Ectodermal cell (in vitro differentiated cells): ENCODE results near the gene CFD.
"Not testable (repeated sequence)": the region's sequence is repeated elsewhere in the genome, so short reads cannot be mapped to it uniquely, and the experiment has no call there.

Experiments
- H3K27ac ChIP-seq: 2 replicates; pipeline ENCODE4 v1.7.0; 2013; ENCODE audit warnings: mild to moderate bottlenecking, low read depth, low read length; ENCODE audit not compliant: insufficient read depth, poor library complexity, severe bottlenecking
- H3K27me3 ChIP-seq: 2 replicates; pipeline ENCODE4 v1.7.0; 2013; ENCODE audit warnings: mild to moderate bottlenecking, low read length; ENCODE audit not compliant: insufficient read depth, control insufficient read depth, poor library complexity, severe bottlenecking
- H3K36me3 ChIP-seq: one replicate; pipeline ENCODE4 v1.7.0; 2013; ENCODE audit warnings: low read length; ENCODE audit not compliant: control insufficient read depth, insufficient read depth
- H3K4me1 ChIP-seq: one replicate; pipeline ENCODE4 v1.7.0; 2013; ENCODE audit warnings: low read length; ENCODE audit not compliant: control insufficient read depth, insufficient read depth
- H3K4me3 ChIP-seq: 2 replicates; pipeline ENCODE4 v1.7.0; 2013; ENCODE audit warnings: low read depth, low read length, control low read depth; ENCODE audit not compliant: insufficient read depth
- H3K9me3 ChIP-seq: 2 replicates; pipeline ENCODE4 v1.7.0; 2013; ENCODE audit warnings: mild to moderate bottlenecking, low read length, moderate library complexity; ENCODE audit not compliant: control insufficient read depth
- WGBS, 2 experiments: methylation state at CpG; one replicate each; pipeline ENCODE4 v1.1.7; 2013; ENCODE audit warnings: missing lambda C conversion rate in 2 of 2; 5-methylcytosine and 5-hydroxymethylcytosine counted together

CFD gene

DNA sequence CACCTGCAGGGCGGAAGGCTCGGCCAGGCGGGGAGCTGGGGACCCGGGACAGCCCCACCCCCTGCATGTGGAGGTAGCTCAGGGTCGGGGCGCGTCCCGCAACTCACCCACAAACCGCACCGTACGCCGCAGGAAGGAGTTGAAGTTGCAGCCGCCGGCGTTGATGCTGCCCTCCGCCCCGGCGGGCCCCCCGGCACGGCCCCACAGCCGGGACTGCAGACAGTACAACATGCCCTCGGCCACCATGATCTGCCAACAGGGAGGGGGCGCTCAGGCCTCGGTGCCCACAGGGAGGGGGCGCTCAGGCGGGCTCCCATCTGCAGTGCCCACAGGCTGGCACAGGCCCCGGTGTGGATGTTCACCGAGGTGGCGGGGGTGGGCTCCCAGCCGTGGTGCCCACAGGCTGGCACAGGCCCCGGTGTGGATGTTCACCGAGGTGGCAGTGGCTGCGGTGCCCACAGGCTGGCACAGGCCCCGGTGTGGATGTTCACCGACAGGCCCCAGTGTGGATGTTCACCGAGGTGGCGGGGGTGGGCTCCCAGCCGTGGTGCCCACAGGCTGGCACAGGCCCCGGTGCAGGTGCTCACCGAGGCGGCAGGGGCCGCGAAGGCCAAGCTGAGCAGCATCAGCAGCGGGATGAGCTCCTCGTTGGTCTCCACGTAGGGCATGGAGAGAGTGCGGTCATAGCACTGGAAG is 44.2 kb upstream of the CFD start:
- peaks cover 30% of the 10 kb centered on the region for H3K36me3 ChIP-seq
- H3K27ac ChIP-seq, result no peak overlapping the region
- no peaks in the 10 kb centered on the region for H3K9me3 ChIP-seq
- WGBS, 2 experiments, result 96% methylated on average over 47 of the region's 47 CpGs
- H3K27me3 ChIP-seq, result no peaks in the 10 kb centered on the region
- no peaks in the 10 kb centered on the region for H3K4me1 ChIP-seq
- no peak overlapping the region for H3K4me3 ChIP-seq

DNA sequence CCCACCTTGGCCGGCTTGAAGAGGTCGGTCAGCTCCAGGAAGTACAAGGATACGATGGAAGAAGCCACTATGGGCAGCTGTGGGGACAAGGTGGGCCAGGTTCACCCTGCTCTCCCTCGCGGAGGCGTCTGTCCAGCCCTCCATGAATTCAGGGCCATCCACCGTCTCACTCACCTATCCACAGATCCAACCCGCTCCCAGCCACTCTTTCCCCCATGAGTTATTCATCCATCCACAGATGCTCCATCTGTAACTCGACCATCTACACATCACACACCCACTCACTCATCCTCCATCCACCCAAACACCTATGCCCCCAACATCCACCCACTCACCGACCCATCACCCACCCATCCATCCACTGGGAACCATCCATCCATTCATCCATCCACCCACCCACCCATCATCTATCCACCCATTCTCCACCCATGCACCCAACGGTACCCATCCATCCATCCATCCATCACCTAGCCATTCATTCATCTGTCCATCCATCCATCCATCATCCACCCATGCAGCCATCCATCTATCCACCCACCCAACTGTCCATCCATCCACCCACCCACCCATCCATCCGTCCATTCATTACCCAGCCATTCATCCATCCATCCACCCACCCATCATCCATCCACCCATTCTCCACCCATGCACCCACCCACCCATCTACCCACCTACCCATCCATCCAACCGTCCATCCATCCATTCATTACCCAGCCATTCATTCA is 43.5 kb upstream of the CFD start:
- Histone ChIP-seq H3K9me3 (no peaks in the 10 kb centered on the region), H3K4me3 (no peak overlapping the region), H3K27ac (no peak overlapping the region), H3K4me1 (no peaks in the 10 kb centered on the region), H3K27me3 (no peaks in the 10 kb centered on the region), H3K36me3 (peaks cover 23% of the 10 kb centered on the region)
- WGBS, 2 experiments, result 94% methylated on average over 13 of the region's 13 CpGs

DNA sequence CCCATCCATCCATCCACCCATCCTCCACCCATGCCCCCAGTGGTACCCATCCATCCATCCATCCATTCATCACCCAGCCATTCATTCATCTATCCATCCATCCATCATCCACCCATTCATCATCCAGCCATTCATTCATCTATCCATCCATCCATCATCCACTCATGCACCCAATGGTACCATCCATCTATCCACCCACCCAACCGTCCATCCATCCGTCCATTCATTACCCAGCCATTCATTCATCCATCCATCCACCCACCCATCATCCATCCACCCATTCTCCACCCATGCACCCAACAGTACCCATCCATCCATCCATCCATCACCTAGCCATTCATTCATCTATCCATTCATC is 43.0 kb upstream of the CFD start:
- Histone ChIP-seq H3K4me1 (no peaks in the 10 kb centered on the region), H3K4me3 (no peak overlapping the region), H3K36me3 (peaks cover 17% of the 10 kb centered on the region), H3K9me3 (no peaks in the 10 kb centered on the region), H3K27ac (no peak overlapping the region), H3K27me3 (no peaks in the 10 kb centered on the region)
- 90 to 92% methylated on average over 2 of the region's 2 CpGs for WGBS, 2 experiments

DNA sequence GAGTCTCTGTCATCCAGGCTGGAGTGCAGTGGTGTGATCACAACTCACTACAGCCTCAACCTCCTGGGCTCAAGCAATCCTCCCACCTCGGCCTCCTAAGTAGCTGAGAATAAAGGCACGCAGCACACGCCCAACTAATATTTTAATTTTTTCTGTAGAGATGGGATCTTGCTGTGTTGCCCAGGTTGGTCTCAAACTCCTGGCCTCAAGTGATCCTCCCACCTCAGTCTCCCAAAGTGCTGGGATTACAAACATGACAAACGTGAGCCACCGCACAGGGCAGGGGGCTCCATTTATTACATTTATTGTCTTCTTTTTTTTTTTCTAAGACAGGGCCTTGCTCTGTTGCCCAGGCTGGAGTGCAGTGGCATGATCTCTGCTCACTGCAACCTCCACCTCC is 39.3 kb upstream of the CFD start:
- not testable (repeated sequence) for H3K9me3 ChIP-seq, H3K36me3 ChIP-seq, H3K4me3 ChIP-seq, H3K27ac ChIP-seq, H3K27me3 ChIP-seq, H3K4me1 ChIP-seq
- 91 to 93% methylated on average over 5 of the region's 5 CpGs for WGBS, 2 experiments

DNA sequence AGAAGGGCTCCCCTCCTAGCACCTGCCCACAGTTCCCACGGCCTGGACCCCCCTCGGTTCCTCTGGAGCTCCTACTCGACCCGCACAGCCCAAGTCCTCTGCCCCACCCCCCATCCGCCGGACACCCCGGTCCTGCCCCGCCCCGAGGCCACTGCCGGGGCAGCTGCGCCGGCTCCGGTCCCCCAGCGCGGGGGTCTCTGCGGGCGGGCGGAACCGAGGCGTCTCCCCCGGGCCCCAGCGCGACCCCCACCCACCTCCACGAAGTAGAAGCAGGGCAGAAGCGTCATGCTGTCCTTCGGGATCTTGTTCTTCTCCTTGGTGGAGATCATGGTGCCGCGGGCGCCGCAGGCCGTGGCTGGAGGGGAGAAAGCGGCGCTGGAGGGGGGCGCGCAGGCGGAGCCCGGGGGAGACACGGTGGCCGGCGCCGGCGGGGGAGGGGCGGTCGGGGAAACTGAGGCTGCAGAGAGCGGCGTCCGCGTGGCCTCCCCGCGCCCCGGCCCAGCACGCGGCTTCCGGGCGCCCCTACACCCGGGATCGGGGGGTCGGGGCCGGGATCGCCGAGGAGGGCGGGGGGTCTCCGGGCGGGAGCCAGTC is 38.1 kb upstream of the CFD start:
- H3K27ac ChIP-seq, result peak overlapping the region; percentile 22
- no peaks in the 10 kb centered on the region for H3K27me3 ChIP-seq
- H3K9me3 ChIP-seq, result no peaks in the 10 kb centered on the region
- peaks cover 8% of the 10 kb centered on the region for H3K4me1 ChIP-seq
- H3K4me3 ChIP-seq, result peak overlapping the region; percentile 63
- no peaks in the 10 kb centered on the region for H3K36me3 ChIP-seq
- WGBS, 2 experiments, result 1 to 2% methylated on average over 64 of the region's 64 CpGs

DNA sequence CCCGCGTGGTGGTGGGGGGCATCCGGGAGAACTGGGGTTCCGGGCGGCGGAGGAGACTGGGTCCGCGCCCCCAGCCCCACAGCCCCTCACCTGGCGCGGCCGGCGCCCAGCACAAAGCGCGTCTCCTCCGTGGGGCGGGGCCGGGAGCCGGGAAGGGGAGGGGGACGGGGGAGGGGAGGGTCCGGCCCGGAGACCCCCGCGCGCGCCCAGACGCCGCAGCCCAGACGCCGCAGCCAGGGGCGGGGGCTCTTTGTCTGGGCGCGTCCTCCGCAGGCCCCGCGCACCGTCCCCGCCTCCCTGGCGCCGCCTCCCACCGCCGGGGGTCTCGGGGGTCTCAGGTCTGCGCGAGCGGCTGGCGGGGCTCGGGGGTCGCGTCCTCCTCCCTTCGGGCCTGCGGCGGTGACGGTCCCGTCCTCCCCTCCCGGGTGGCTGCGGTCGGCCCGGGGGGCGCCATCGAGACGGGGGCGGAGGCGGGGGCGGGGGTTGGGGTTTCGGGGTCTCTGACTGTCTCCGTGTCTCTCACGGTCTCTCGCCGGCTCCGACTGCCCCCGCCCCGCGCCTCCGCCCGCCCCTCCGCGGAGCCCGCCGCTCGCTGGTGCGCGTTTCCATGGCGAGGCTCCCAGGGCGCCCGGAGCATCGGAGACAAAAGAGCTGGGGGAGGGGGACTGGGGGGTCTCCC is 37.5 kb upstream of the CFD start, which contains the start of gene PLPPR3:
Gene PLPPR3 (minus strand): TSS at position 131 of the 679 bp plus-strand sequence. CDS start 396 bp downstream, outside the sequence.
- H3K27ac ChIP-seq, result peak within 1 kb of the TSS; percentile 76
- no peaks in the 10 kb centered on the region for H3K9me3 ChIP-seq
- no peaks in the 10 kb centered on the region for H3K36me3 ChIP-seq
- WGBS, 2 experiments, result 0% methylated on average over 86 of the region's 86 CpGs
- peak within 1 kb of the TSS; percentile 63 for H3K4me3 ChIP-seq
- no peaks in the 10 kb centered on the region for H3K27me3 ChIP-seq
- peaks cover 8% of the 10 kb centered on the region for H3K4me1 ChIP-seq

DNA sequence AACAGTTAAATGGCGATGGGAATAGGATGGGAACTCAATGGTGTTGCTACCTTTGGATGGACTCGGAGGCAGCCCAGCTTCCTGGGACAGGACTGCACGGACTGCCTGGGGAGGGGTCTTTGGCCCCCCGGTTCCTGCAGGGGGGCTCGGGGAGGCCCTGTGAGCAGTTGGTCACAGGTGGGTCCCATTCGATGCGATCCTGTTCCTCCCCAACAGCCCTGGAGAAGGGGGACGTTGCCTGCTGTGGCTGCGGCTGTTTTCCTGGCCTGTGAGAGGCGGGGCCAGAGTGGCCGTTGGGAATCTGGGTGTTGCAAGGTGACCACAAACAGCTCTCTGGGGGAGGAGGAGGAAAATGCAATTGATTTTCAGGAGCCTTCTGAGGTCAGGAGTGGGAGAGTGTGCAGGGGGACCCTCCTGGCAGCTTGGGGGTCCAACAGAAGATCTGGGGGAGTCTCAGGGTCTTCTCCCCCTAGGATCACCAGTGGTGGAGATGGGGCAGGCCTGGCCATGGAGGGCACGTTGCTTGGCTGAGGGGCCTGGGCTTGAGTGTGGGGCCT is 35.8 kb upstream of the CFD start:
- Histone ChIP-seq H3K27me3 (no peaks in the 10 kb centered on the region), H3K4me3 (no peak overlapping the region), H3K27ac (no peak overlapping the region), H3K4me1 (peaks cover 8% of the 10 kb centered on the region), H3K9me3 (no peaks in the 10 kb centered on the region), H3K36me3 (no peaks in the 10 kb centered on the region)
- WGBS, 2 experiments, result 59 to 62% methylated on average over 12 of the region's 12 CpGs

DNA sequence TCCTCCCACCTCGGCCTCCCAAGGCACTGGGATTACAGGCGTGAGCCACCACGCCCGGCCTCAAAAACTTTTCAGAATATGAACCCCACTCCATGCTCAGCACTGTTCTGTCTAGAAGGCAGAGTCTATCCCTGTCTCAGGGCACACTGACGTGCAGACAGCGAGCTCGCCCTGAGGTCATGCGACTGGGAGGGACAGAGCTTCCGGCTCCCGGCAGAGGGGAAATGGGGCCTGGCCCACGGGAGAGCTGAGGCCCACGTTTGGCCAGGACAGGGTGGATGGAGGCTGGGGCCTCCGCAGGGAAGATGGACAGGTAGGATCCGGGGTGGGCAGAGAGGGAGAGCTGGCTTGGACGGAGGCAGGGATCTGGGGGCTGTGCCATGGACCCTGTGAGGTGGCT is 34.6 kb upstream of the CFD start:
- Histone ChIP-seq H3K27me3 (no peaks in the 10 kb centered on the region), H3K36me3 (no peaks in the 10 kb centered on the region), H3K4me1 (peaks cover 8% of the 10 kb centered on the region), H3K4me3 (no peak overlapping the region), H3K27ac (no peak overlapping the region), H3K9me3 (no peaks in the 10 kb centered on the region)
- 89 to 90% methylated on average over 15 of the region's 15 CpGs for WGBS, 2 experiments

DNA sequence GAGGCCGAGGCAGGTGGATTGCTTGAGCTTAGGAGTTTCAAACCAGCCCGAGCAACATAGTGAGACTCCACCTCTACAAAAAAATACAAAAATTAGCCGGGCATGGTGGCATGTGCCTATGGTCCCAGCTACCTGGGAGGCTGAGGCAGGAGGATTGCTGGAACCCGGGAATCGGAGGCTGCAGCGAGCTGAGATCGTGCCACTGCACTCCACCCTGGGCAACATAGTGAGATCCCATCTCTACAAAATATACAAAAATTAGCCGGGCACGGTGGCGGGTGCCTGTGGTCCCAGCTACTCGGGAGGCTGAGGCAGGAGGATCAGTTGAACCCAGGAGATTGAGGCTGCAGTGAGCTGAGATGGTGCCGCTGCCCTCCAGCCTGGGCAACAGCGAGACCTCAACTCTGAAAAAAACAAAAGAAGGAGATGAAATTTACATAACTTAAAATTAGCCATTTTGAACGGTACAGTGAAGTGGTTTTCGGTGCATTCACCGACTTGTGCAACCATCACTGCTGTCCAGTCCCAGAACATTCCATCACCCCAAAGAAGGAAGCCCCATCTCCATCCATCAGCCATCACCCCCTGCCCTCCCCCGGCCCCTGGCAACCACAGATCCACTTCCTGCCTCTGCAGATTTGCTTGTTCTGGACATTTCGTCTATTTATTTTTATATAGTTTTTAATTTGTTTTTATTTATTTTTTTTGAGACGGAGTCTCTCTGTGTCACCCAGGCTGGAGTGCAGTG is 33.4 kb upstream of the CFD start:
- Histone ChIP-seq H3K4me3 (no peak overlapping the region), H3K36me3 (no peaks in the 10 kb centered on the region)

More for the DNA sequence above, 33.4 kb upstream of the CFD start:
- Histone ChIP-seq H3K4me1 (peaks cover 8% of the 10 kb centered on the region), H3K27me3 (no peaks in the 10 kb centered on the region), H3K9me3 (no peaks in the 10 kb centered on the region), H3K27ac (no peak overlapping the region)
- 92 to 93% methylated on average over 17 of the region's 19 CpGs for WGBS, 2 experiments
